CD8-positive, alpha-beta memory T cell (primary cell): ENCODE results near the gene ZGPAT. TPM values are rescaled to one million over a fixed set of nuclear protein-coding genes. Genes with fewer than 3 reads are reported as not detected.
A peak's percentile ranks its signal among the peaks of the same experiment; 100 is the strongest.

ENCODE experiments used
- CTCF ChIA-PET: fragments of 350-600 bp; sonication (Branson Sonifier 250); formaldehyde crosslinking; loops from one replicate; lab custom pipeline; 2021; ENCODE audit warnings: antibody characterized with exemption; lab: Charles Lee
- POLR2A ChIA-PET: fragments of 350-600 bp; sonication (Branson Sonifier 250); formaldehyde crosslinking; loops from one replicate; lab custom pipeline; 2021; ENCODE audit warnings: antibody characterized with exemption; lab: Charles Lee
- DNase-seq, 5 donors: peaks; one replicate each; pipeline versions ENCODE4 v3.0.0 to v3.0.0-alpha.2; 2020 to 2022; ENCODE audit warnings: mixed read lengths in 1 of 5
- H3K27ac ChIP-seq: one replicate; pipeline ENCODE4 v1.7.0; 2013; ENCODE audit warnings: low read depth, mild to moderate bottlenecking, low read length, moderate library complexity
- H3K27me3 ChIP-seq: 2 replicates; pipeline ENCODE4 v1.7.0; 2013; ENCODE audit warnings: low read length, mild to moderate bottlenecking; ENCODE audit not compliant: insufficient read depth, poor library complexity, severe bottlenecking
- H3K36me3 ChIP-seq: 2 replicates; pipeline ENCODE4 v1.7.0; 2013; ENCODE audit warnings: mild to moderate bottlenecking, low read length, moderate library complexity; ENCODE audit not compliant: insufficient read depth
- H3K4me1 ChIP-seq: 2 replicates; pipeline ENCODE4 v1.7.0; 2013; ENCODE audit warnings: mild to moderate bottlenecking, low read length, moderate library complexity; ENCODE audit not compliant: insufficient read depth
- H3K4me3 ChIP-seq: 2 replicates; pipeline ENCODE4 v1.7.0; 2013; ENCODE audit warnings: mild to moderate bottlenecking, low read length
- H3K9me3 ChIP-seq: 2 replicates; pipeline ENCODE4 v1.7.0; 2013; ENCODE audit warnings: mild to moderate bottlenecking, low read length
- H3K27ac Mint-ChIP-seq, 8 donors: one replicate each; pipeline ENCODE4 v1.8.0; 2020 to 2021; ENCODE audit warnings: mixed read lengths in 8 of 8, mild to moderate bottlenecking in 6 of 8, inconsistent platforms in 3 of 8, moderate library complexity in 3 of 8
- H3K27me3 Mint-ChIP-seq, 2 donors: one replicate each; pipeline ENCODE4 v1.8.0; 2020 to 2021; ENCODE audit warnings: mixed read lengths in 2 of 2, mild to moderate bottlenecking in 1 of 2, moderate library complexity in 1 of 2
- H3K36me3 Mint-ChIP-seq, 3 donors: one replicate each; pipeline ENCODE4 v1.8.0; 2020 to 2021; ENCODE audit warnings: mixed read lengths in 3 of 3, inconsistent platforms in 1 of 3, mild to moderate bottlenecking in 1 of 3
- H3K4me1 Mint-ChIP-seq, 3 donors: one replicate each; pipeline ENCODE4 v1.8.0; 2020 to 2021; ENCODE audit warnings: mixed read lengths in 3 of 3, inconsistent platforms in 1 of 3, mild to moderate bottlenecking in 1 of 3
- H3K4me3 Mint-ChIP-seq, 7 donors: one replicate each; pipeline ENCODE4 v1.8.0; 2020 to 2021; ENCODE audit warnings: mixed read lengths in 7 of 7, mild to moderate bottlenecking in 6 of 7, moderate library complexity in 4 of 7, inconsistent platforms in 2 of 7
- H3K9me3 Mint-ChIP-seq, 5 donors: one replicate each; pipeline ENCODE4 v1.8.0; 2020 to 2022; ENCODE audit warnings: mixed read lengths in 5 of 5, mild to moderate bottlenecking in 3 of 5, moderate library complexity in 2 of 5, inconsistent platforms in 1 of 5
- polyA plus RNA-seq: library from polyadenylated mRNA; unstranded; fragments of 300-500 nt; fragmentation: Illumina TruSeq; gene quantifications from one replicate; pipeline ENCODE4 v1.2.3, GENCODE V29; 2021
- total RNA-seq, 2 experiments: library from RNA; stranded (reverse); gene quantifications; one replicate each; pipeline ENCODE4 v1.2.3, GENCODE V29; 2021

ZGPAT gene
- total and polyA plus RNA-seq, 3 experiments from 2014 or later = 29.7 to 77.5 (median 29.9) TPM

DNA sequence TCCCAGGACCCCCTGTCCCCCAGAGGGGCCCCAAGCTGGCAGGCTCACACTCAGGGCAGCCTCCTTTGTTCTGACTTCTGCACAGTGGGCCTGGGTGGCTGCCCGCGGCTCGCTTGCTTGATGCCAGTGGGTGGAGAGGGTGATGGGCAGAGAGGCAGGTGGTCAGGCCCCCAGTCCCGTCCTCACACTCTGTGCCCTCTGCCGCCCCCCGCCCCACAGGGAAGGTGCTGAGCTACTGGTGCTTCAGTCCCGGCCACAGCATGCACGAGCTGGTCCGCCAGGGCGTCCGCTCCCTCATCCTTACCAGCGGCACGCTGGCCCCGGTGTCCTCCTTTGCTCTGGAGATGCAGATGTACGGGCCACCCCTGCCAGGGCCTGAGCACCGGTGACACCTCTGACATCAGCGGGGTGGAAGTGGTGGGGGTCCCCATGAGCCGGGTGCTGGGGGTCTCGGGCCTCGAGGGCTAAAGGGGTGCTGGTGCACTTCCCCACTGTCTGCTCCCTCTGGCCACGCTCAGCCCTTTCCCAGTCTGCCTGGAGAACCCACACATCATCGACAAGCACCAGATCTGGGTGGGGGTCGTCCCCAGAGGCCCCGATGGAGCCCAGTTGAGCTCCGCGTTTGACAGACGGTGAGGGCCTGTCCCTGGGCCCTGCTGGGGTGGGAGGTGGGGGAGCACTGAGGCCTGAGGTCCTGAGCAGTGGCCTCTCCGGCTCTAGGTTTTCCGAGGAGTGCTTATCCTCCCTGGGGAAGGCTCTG is 20.2 kb upstream of the ZGPAT start:
- no peak for DNase-seq
- peaks cover 4 to 7% (median 5%) of the 10 kb centered on the region in 3 donors for H3K4me1 Mint-ChIP-seq
- POLR2A ChIA-PET = no interaction called here

DNA sequence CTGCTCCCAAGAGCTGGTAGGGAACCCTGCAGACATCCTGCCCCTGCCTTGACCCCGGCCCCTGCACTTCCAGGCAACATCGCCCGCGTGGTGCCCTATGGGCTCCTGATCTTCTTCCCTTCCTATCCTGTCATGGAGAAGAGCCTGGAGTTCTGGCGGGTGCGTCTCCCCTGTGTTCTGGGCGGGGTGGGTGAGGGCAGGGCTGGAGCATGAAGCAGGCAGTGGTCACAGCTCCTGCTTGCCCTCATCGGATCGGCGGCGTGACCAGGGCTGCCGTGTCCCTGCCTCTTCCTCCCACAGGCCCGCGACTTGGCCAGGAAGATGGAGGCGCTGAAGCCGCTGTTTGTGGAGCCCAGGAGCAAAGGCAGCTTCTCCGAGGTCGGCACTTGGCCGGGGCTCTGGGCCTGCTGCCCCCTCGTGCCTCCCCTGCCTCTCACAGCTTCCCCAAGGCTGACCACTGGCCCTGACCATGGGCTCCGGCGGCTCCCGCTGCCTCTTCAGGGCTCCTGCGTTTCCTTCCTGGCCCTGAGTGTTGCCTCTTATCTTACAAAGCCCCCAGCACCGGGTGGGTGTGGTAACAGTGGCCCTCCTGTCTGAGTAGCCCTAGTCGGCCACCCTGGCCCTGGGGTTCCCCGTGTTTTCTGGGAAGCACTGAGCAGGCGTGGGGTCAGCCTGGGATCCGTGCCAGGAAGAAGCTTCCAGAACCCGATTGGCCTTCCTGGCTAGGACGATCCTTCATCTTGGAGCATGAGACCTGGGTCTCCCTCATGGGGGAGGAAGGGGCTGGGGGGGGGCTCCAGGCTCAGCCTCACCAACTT is 19.4 kb upstream of the ZGPAT start:
- H3K27ac Mint-ChIP-seq = no peak overlapping the region

More for the DNA sequence above, 20.2 kb upstream of the ZGPAT start:
- Histone ChIP-seq H3K4me1 (peaks cover 16% of the 10 kb centered on the region), H3K4me3 (no peak overlapping the region), H3K9me3 (no peaks in the 10 kb centered on the region), H3K27ac (no peak overlapping the region), H3K36me3 (no peaks in the 10 kb centered on the region), H3K27me3 (no peaks in the 10 kb centered on the region)
- no peak overlapping the region for H3K4me3 Mint-ChIP-seq
- CTCF ChIA-PET = interaction anchor here (0.8 kb wide), 1 partner anchor 29 kb away, joined by 4 read pairs; no protein-coding TSS in a partner anchor
- peaks cover 0 to 3% (median 0%) of the 10 kb centered on the region in 3 donors for H3K36me3 Mint-ChIP-seq
- H3K9me3 Mint-ChIP-seq = peaks cover 0 to 2% (median 0%) of the 10 kb centered on the region in 5 donors
- H3K27me3 Mint-ChIP-seq = peaks cover 0 to 5% of the 10 kb centered on the region in 2 donors
- H3K27ac Mint-ChIP-seq = no peak overlapping the region

DNA sequence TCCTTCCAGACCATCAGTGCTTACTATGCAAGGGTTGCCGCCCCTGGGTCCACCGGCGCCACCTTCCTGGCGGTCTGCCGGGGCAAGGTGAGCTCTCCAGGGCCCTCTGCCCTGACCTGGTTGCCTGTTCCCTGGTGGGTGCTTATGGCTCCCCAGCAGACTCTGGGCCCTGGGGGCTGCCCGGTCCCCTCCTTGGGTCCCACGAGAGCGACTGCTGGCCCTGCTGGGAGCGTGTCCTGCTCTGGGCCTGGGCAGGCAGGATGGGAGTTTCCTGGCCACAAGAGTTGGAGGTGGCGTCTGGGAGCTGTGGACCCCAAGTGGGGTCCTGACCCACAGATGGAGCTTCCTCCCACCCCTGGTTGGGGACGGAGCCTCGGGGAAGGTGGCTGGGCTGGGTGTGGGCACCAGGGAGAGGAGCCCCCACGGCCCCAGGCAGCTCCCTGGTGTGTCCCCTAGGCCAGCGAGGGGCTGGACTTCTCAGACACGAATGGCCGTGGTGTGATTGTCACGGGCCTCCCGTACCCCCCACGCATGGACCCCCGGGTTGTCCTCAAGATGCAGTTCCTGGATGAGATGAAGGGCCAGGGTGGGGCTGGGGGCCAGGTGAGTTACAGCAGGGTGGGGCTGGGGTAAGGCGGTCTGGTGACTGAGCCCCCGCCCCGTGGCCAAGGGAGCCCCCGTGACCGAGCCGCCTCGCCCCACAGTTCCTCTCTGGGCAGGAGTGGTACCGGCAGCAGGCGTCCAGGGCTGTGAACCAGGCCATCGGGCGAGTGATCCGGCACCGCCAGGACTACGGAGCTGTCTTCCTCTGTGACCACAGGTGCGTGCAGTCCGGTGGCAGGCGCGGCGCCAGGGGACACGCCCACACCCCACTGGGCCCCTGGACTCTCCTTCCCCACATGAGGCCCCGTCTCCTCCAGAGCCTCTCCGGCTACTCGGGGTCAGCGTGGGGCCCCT is 18.5 kb upstream of the ZGPAT start:
- Mint-ChIP-seq H3K27me3 (peaks cover 0 to 7% of the 10 kb centered on the region in 2 donors), H3K4me1 (peaks cover 0 to 11% (median 2%) of the 10 kb centered on the region in 3 donors), H3K4me3 (no peak overlapping the region), H3K36me3 (peaks cover 0 to 2% (median 0%) of the 10 kb centered on the region in 3 donors), H3K27ac (no peak overlapping the region), H3K9me3 (peaks cover 0 to 5% (median 0%) of the 10 kb centered on the region in 5 donors)
- no peak for DNase-seq
- ChIA-PET POLR2A (interaction anchor here (0.6 kb wide), 2 partner anchors 117 to 120 kb away, joined by 3 to 13 read pairs; no protein-coding TSS in a partner anchor), CTCF (no interaction called here)
- H3K4me1 ChIP-seq = peaks cover 16% of the 10 kb centered on the region
- H3K27me3 ChIP-seq = no peaks in the 10 kb centered on the region
- H3K9me3 ChIP-seq = no peaks in the 10 kb centered on the region
- H3K27ac ChIP-seq = no peak overlapping the region
- H3K36me3 ChIP-seq = no peaks in the 10 kb centered on the region
- H3K4me3 ChIP-seq = no peak overlapping the region

More for the DNA sequence above, 19.4 kb upstream of the ZGPAT start:
- Histone ChIP-seq H3K9me3 (no peaks in the 10 kb centered on the region), H3K36me3 (no peaks in the 10 kb centered on the region), H3K27ac (no peak overlapping the region), H3K27me3 (no peaks in the 10 kb centered on the region), H3K4me3 (no peak overlapping the region), H3K4me1 (peaks cover 16% of the 10 kb centered on the region)
- Mint-ChIP-seq H3K4me3 (peak overlapping the region in 1 of 7 donors; percentile 32), H3K9me3 (peaks cover 0 to 2% (median 0%) of the 10 kb centered on the region in 5 donors), H3K36me3 (peaks cover 0 to 3% (median 0%) of the 10 kb centered on the region in 3 donors), H3K4me1 (peaks cover 4 to 7% (median 5%) of the 10 kb centered on the region in 3 donors), H3K27me3 (peaks cover 0 to 5% of the 10 kb centered on the region in 2 donors)
- DNase-seq = no peak
- POLR2A ChIA-PET = no interaction called here
- CTCF ChIA-PET = interaction anchor here (0.8 kb wide), 1 partner anchor 30 kb away, joined by 4 read pairs; no protein-coding TSS in a partner anchor

DNA sequence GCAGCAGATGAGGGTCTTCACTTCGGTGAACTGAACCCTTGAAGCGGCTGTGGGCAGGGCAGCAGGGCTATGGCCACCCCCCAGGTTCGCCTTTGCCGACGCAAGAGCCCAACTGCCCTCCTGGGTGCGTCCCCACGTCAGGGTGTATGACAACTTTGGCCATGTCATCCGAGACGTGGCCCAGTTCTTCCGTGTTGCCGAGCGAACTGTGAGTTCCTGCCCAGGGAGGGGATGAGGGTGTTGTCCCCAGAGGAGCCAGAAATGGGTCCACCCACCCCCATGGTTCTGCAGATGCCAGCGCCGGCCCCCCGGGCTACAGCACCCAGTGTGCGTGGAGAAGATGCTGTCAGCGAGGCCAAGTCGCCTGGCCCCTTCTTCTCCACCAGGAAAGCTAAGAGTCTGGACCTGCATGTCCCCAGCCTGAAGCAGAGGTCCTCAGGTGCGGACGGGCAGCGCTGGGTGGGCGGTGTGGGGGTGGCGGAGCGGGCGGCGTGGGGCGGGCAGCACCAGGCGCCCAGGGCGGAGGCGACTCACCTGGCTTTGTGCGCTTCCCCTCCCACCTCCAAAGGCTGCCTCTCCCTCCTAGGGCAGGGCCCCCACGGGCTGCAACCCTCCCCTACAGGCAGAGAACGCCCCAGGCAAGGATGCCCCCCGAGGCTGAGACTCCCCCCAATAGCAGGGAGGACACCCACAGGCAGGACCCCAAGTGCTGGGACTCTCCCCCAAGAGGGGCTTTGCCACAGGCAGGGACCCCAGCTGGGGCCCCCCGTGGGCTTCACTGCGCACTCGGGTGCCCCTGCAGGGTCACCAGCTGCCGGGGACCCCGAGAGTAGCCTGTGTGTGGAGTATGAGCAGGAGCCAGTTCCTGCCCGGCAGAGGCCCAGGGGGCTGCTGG is 17.6 kb upstream of the ZGPAT start:
- DNase-seq = no peak
- ChIA-PET CTCF (no interaction called here), POLR2A (interaction anchor here (0.6 kb wide), 1 partner anchor 119 kb away, joined by 13 read pairs; no protein-coding TSS in a partner anchor)
- Mint-ChIP-seq H3K4me3 (no peak overlapping the region), H3K27me3 (peaks cover 0 to 7% of the 10 kb centered on the region in 2 donors), H3K36me3 (peaks cover 0 to 2% (median 0%) of the 10 kb centered on the region in 3 donors), H3K27ac (no peak overlapping the region), H3K4me1 (peaks cover 0 to 11% (median 2%) of the 10 kb centered on the region in 3 donors), H3K9me3 (peaks cover 0 to 5% (median 0%) of the 10 kb centered on the region in 5 donors)
- H3K27ac ChIP-seq = no peak overlapping the region
- H3K9me3 ChIP-seq = no peaks in the 10 kb centered on the region
- H3K4me1 ChIP-seq = peaks cover 16% of the 10 kb centered on the region
- H3K36me3 ChIP-seq = no peaks in the 10 kb centered on the region
- H3K4me3 ChIP-seq = no peak overlapping the region
- H3K27me3 ChIP-seq = no peaks in the 10 kb centered on the region

DNA sequence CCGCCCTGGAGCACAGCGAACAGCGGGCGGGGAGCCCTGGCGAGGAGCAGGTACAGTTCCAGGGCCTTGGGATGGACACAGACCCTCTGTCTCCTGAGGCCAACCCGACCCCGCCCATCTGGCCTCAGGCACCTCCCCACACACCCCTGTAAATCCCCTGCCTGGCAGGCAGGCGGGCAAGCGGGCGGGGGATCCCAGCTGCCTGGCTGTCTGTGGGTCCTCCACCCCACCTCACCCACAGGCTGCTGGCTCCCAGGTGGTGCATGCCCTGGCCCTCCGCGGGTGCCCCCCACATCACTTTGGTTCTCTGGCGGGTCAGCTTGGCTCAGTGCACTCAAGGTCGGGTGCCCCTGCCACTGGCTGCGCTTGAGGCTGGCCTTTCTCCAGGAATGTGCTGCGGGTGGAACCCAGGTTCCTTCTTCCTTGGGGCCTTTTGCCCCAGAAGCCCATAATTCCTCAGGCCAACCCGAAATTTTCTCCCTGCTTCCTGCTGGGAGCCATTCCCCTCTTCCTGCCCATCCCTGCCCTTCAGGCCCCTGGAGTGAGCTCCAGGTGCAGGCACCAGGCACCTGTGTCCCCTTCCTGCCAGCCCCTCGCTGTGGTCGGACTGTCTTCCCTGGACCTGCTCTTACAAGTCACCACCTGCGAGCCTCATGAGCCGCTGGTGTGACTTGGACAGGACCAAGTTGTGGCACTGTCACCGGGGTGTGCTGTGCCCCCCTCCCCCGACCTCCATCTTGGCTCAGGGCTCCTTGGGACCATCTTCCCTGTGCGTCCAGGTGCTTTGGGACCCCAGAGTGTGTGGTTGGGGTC is 16.7 kb upstream of the ZGPAT start:
- ChIA-PET POLR2A (no interaction called here), CTCF (no interaction called here)
- H3K9me3 Mint-ChIP-seq = peaks cover 0 to 5% (median 0%) of the 10 kb centered on the region in 5 donors
- Histone ChIP-seq H3K27me3 (no peaks in the 10 kb centered on the region), H3K4me3 (no peak overlapping the region), H3K27ac (no peak overlapping the region), H3K9me3 (no peaks in the 10 kb centered on the region), H3K4me1 (peaks cover 18% of the 10 kb centered on the region), H3K36me3 (no peaks in the 10 kb centered on the region)
- peaks cover 0 to 7% of the 10 kb centered on the region in 2 donors for H3K27me3 Mint-ChIP-seq
- peaks cover 0 to 17% (median 4%) of the 10 kb centered on the region in 3 donors for H3K4me1 Mint-ChIP-seq
- H3K36me3 Mint-ChIP-seq = peaks cover 0 to 3% (median 0%) of the 10 kb centered on the region in 3 donors
- H3K27ac Mint-ChIP-seq = peak overlapping the region in 1 of 8 donors; percentile 24
- H3K4me3 Mint-ChIP-seq = no peak overlapping the region
- DNase-seq = no peak

DNA sequence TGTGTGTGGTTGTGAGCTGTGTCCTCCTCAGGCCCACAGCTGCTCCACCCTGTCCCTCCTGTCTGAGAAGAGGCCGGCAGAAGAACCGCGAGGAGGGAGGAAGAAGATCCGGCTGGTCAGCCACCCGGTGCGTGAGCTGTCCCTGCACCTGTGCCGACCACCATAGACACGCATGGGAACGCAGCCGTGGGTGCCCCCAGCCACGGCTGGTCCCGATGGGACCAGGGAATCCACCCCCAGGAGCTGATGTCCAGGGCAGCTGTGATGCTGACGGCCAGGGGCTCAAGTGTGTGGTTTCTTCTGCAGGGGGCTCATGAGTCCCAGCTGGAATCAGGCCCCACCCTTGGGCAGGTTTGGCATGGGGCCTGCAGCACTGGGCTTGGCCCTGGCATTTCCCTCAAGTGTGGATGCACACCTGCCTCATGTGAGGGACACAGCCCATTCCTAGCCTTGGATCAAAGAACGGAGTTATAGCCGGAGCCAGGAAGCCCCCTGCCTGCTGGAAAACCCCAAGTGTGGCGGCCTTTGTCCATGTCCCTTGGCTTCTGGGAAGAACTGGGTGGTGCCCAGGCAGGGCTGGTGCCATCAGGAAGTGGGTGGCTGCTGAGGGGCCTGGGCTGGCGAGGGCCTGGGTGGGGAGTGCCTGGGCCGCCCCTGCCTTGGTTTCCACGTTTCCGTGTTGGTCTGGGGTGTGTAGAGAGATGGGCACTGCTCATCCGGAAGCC is 16.0 kb upstream of the ZGPAT start:
- POLR2A ChIA-PET = no interaction called here
- peaks cover 0 to 23% (median 6%) of the 10 kb centered on the region in 3 donors for H3K4me1 Mint-ChIP-seq
- no peak overlapping the region for H3K4me3 Mint-ChIP-seq
- H3K27ac Mint-ChIP-seq = peak overlapping the region in 1 of 8 donors; percentile 24
- Histone ChIP-seq H3K27ac (no peak overlapping the region), H3K4me1 (peaks cover 17% of the 10 kb centered on the region), H3K36me3 (no peaks in the 10 kb centered on the region), H3K27me3 (no peaks in the 10 kb centered on the region), H3K9me3 (no peaks in the 10 kb centered on the region), H3K4me3 (no peak overlapping the region)
- peaks cover 0 to 5% (median 0%) of the 10 kb centered on the region in 5 donors for H3K9me3 Mint-ChIP-seq
- peaks cover 0 to 4% (median 0%) of the 10 kb centered on the region in 3 donors for H3K36me3 Mint-ChIP-seq
- peaks cover 0 to 7% of the 10 kb centered on the region in 2 donors for H3K27me3 Mint-ChIP-seq
- CTCF ChIA-PET = no interaction called here
- no peak for DNase-seq
